Fibroblast of peridontal ligament (primary cell): ENCODE data around the gene NPAS3.
A peak's percentile ranks its signal among the peaks of the same experiment; 100 is the strongest.

Experiments used
- DNase-seq: peaks from one replicate; pipeline ENCODE4 v3.0.0-alpha.2; 2010; ENCODE audit errors: extremely low read depth

NPAS3 gene

DNA sequence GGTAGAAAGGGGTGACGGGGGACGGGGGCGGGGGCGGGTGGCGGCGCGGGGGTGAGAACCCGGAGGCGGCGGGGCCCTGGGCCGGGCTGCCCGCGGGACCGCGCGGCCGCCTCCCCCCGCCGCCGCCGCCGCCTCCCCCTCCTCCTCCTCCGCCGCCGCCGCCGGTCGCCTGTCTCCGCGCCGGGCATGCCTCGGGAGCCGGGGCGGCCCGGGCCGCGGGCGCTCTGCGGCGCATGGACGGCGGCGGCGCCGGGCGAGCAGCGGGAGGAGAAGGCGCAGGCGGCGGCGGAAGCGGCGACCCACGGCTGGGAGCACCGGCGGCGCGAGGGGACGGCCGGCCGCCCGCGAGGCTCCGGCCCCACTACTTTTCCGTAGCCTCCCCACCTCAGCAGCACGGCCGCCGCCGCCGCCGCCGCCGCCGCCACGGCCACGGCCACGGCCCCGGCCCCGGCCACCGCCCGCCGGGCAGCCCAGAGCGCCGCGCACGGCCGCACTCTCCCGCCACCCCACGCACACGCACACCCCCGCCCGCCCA lies at the start of gene NPAS3:
Gene NPAS3, plus strand, starts transcription at position 161 of the 535 bp plus-strand sequence.
- DNase-seq = no peak

DNA sequence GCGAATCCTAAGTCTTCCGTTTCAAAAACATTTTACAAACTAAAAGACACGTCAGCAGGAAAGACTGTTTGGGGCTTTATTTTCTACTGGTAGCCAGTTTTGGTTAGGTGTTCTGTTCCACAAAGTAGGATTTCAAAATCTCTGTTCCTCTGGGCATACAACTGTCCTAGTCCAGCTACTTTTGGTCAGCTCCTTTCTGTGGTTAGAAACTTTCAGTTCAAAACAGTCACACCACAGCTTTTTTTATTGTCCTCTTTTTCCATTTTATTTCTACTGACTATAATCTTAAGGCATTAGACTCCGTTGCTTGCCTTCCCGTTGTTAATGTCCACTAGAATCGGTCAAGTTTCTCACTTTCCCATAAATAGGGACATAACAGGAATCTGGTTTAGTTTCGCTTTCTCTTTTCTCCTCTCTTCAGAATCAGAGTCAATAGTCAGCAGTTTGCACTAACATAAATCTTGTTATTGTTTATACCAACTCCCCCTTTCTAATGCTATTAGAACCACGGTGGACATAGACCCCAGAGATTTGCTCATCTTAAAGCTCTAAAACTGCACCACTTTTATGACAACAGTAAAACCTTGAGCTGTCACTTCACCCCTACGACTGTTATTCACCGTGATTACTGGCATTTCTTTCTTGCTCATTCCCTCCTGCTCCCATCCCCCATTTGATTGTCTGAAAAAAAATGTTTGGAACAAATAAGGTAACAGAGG lies 41.5 kb upstream of the NPAS3 start:
- DNase-seq = peak; percentile 61

- DNase-seq = no peak
Observed at GRCh38 chr14:32897698-32898064, 41.0 kb upstream of the NPAS3 start.

DNA sequence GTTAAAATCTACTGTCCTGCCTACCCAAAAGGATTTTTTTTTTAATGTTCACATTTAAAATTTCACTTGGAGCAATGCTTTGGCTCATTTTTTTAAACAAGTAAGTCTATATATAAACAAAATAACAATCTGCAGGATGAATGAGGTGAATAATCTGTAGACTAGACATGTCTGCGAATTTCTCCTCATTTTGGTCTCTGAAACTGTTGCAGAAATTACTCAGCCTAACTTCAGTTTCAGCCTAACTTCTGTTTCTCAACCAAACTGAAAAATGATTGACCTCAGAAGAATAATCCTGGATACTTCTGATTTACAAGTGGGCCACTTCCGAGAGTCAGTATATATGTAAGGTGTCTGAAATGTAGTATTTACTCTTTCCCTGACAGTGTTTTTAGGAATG lies 39.8 kb upstream of the NPAS3 start:
- no peak for DNase-seq

- DNase-seq = no peak
Observed at GRCh38 chr14:32900547-32900946, 38.1 kb upstream of the NPAS3 start.

GRCh38 chr14:32905013-32905412 lies 33.7 kb upstream of the NPAS3 start:
- no peak for DNase-seq

DNA sequence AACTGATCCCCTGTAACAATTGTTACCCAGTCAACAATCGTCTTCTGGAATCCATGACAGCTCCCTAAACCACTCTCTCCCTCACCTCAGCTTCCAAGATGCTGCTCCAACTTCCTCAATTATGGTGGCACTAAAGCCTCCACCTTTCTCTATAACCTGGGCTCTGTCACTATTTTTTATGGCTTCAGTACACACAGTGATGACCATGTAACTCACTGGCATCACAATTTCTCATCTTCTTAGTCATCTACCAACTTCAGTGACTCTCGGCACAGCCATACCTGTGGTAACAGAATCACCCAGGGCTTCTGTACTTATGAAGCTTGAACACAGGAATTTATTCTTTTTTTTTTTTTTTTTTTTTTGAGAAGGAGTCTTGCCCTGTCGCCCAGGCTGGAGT lies 32.0 kb upstream of the NPAS3 start:
- no peak for DNase-seq

DNA sequence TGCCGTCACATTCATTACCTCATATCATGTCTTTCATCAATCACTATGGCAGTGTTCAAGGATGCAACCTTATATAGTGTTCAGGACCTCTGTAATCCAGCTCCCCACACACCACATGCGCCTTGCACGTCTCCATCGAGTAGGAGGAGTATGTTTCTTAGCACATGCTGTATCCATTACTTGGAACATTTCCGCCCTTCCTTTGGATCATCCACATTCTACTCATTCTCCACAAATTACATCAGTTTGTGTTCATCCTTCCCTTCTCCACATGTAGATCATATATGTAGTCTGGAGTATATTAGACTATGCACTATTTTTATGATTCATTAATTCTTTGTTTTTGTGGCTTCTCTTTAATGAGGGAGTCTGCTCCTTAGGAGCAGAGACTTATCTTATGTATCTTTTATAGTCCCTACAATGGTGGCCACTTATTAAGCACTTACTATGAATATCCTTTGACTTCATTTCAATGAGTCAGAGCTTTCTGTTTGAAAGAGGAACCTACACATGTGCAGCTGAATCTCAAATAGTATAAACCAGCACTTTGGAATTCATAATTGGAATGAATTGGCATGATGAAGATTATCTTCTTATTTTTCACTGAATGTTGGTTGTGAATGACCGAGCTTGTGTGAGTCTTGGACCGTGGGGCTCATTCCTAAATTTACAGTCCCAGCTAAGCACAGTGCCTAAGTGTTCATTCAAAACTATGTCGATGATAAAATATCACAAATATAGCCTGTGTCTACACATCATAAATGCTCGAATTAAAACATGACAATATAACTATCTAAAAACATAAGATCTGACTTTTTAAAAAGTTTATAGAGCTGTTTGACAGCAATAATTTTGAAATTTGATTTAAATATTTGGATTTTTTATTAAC lies 30.2 kb upstream of the NPAS3 start:
- no peak for DNase-seq

DNA sequence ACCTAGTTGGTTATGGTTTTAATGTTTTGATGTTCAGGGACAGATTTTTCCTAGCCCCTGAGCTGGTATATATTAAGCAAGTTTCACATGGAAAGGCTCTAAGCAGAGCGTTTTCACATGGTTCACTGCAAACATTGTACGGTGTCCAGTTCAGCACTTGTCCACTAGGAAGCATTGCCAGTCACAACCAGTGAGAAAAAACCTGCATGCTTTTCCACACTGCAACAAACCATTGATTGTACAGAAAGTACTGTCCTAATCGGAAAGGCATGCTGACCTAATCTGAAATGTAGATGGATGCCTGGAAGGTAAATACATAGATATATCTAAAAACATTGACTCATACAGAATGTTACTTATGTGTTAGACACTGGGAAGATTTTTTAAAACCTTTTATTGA lies 25.0 kb upstream of the NPAS3 start:
- DNase-seq = no peak

GRCh38 chr14:32914391-32914790 lies 24.3 kb upstream of the NPAS3 start:
- no peak for DNase-seq

DNA sequence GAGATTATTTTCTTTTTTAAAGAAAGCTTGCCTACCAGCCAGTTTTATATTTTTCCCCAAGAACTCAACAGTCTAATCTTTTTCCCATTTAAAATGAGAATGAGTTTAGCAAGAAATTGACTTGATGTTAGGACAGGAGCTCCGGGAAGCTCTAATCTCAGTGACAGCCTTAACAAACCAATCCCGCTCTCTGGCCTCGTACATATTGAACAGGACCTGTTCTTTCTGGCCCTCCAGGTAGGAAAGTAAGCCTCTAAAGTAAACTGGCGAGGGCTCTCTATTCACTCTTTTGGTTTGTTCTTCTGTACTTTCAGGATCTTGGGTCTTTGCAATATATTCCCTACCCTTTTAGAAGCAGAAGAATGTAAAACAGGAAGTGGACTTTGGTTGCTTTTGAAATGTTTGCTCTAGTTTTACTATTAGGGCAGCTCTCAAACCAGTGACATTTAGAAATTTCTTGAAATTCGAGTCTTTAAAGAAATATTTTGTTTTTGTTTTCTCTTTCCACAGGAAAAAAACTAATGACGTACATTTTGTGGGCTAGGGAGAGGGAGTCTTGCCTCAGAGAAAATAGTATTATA lies 17.9 kb upstream of the NPAS3 start:
- DNase-seq = no peak

GRCh38 chr14:32925439-32925838 lies 13.2 kb upstream of the NPAS3 start:
- DNase-seq = no peak

- DNase-seq = no peak
Observed at GRCh38 chr14:32932302-32932913, 6.3 kb upstream of the NPAS3 start.

GRCh38 chr14:32932914-32933628 lies 5.6 kb upstream of the NPAS3 start:
- DNase-seq = no peak

GRCh38 chr14:32933629-32934072 lies 5.0 kb upstream of the NPAS3 start:
- peak; percentile 30 for DNase-seq

DNA sequence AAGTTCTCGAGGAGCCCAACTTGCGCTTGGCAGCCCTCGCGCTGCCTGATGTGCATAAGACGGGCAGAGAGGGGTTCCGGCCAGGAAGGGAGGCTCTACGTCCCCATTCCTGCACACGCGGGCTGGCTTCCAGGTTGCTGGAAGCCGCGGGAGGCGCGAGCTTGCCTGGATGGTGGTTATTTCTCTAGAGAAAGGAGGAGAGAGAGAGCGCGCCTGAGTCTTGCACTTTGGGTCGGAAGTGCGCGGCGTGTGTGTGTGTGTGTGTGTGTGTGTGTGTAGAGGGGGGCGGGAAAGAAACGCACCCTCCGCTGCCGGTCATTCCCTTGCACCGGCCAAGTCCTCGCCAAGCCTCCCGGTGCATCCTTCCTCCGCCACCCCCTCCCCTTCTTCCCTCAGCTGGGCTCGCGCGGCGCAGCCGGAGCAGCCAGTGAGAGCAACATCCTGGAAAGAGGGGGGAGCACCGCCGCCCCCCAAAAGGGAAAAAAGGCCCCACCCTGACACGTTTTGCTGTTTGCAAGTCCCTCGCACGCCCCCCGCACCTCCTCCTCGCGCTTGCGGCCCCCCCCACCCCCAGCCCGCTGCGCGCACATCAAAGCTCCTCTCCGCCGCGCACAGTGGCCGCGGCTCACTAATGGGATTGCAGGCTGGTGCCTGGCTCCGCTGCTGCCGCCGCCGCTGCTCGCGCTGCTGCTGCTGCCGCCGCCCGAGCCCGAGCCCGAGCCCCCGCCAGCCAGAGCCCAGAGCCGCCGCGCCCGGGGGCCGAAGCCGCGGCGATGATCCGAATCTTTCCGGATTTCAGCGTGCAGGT lies 4.4 kb upstream of the NPAS3 start:
- DNase-seq = peak; percentile 20

- DNase-seq = no peak
Observed at GRCh38 chr14:32934881-32935633, 3.6 kb upstream of the NPAS3 start.

- DNase-seq = peak; percentile 53
Observed at GRCh38 chr14:32939254-32940065, 781 bp downstream of the NPAS3 start.
